B cell (primary cell): ENCODE measurements around the gene ABHD6. TPM values are rescaled to one million over a fixed set of nuclear protein-coding genes. Genes with fewer than 3 reads are reported as not detected.

Experiments
- ATAC-seq: fragments of 200-7000 bp; cut with Tn5 transposase; one replicate; pipeline ENCODE4 v1.10.0; 2021; ENCODE audit warnings: low read depth, mild to moderate bottlenecking, moderate number of reproducible peaks, moderate library complexity
- CTCF ChIA-PET: fragments of 350-600 bp; sonication (Branson Sonifier 250); formaldehyde crosslinking; loops from one replicate; lab custom pipeline; 2021; ENCODE audit warnings: antibody characterized with exemption, inconsistent platforms; lab: Charles Lee
- POLR2A ChIA-PET: fragments of 350-600 bp; sonication (Branson Sonifier 250); formaldehyde crosslinking; loops from one replicate; lab custom pipeline; 2021; ENCODE audit warnings: antibody characterized with exemption; lab: Charles Lee
- DNase-seq: peaks from one replicate; pipeline ENCODE4 v3.0.0; 2013
- H2AFZ ChIP-seq: 2 replicates; pipeline ENCODE4 v1.6.1; 2012; ENCODE audit warnings: mild to moderate bottlenecking, low read depth, low read length; ENCODE audit not compliant: insufficient read depth, poor library complexity, severe bottlenecking
- H3K27ac ChIP-seq, 2 donors: 1 replicate in 1 of 2; 2 replicates in 1 of 2; pipeline ENCODE4 v1.5.1; 2012 to 2013; ENCODE audit warnings: low read length in 2 of 2, mild to moderate bottlenecking in 2 of 2, moderate library complexity in 1 of 2
- H3K27me3 ChIP-seq, 4 experiments: fragments of 200-600 bp in 1 of 4; sonication (generic) in 1 of 4; replicated peaks in 1 of 4; 1 replicate in 2 of 4; 2 replicates in 2 of 4; pipeline versions ENCODE4 v1.6.1 to v1.7.0; 2013 to 2016; ENCODE audit warnings: low read length in 3 of 4, mild to moderate bottlenecking in 2 of 4, mixed read lengths in 1 of 4, moderate library complexity in 1 of 4; ENCODE audit not compliant: insufficient read depth in 4 of 4, control insufficient read depth in 3 of 4; ENCODE audit errors: control extremely low read depth in 1 of 4
- H3K36me3 ChIP-seq, 2 experiments: replicated peaks in 1 of 2; 1 replicate in 1 of 2; 2 replicates in 1 of 2; pipeline versions ENCODE4 v1.6.1 to v1.7.1; 2013; ENCODE audit warnings: low read length in 1 of 2; ENCODE audit not compliant: insufficient read depth in 2 of 2, control insufficient read depth in 1 of 2; ENCODE audit errors: control extremely low read depth in 1 of 2, extremely low read depth in 1 of 2
- H3K4me1 ChIP-seq, 2 donors: fragments of 200-600 bp in 1 of 2; sonication (generic) in 1 of 2; 1 replicate in 1 of 2; 2 replicates in 1 of 2; pipeline versions ENCODE4 v1.5.1 to v1.6.1; 2013 to 2017; ENCODE audit warnings: low read length in 2 of 2; ENCODE audit not compliant: control insufficient read depth in 2 of 2, insufficient read depth in 2 of 2
- H3K4me2 ChIP-seq: replicated peaks from 2 replicates; pipeline ENCODE3; 2012; ENCODE audit warnings: mild to moderate bottlenecking, low read depth, low read length; ENCODE audit not compliant: poor library complexity, severe bottlenecking
- H3K4me3 ChIP-seq, 5 experiments: fragments of 200-600 bp in 1 of 5; sonication (generic) in 1 of 5; 1 replicate in 3 of 5; 2 replicates in 2 of 5; pipeline versions ENCODE4 v1.5.1 to v1.7.0; 2011 to 2016; ENCODE audit warnings: low read length in 4 of 5, mild to moderate bottlenecking in 4 of 5, low read depth in 2 of 5, control low read depth in 1 of 5, moderate library complexity in 1 of 5; ENCODE audit not compliant: insufficient read depth in 1 of 5; ENCODE audit errors: control extremely low read depth in 1 of 5, extremely low read depth in 1 of 5
- H3K79me2 ChIP-seq: fragments of 200-600 bp; sonication (generic); one replicate; pipeline ENCODE4 v1.6.0; 2016; ENCODE audit warnings: low read length; ENCODE audit not compliant: control insufficient read depth, insufficient read depth
- H3K9ac ChIP-seq: fragments of 200-600 bp; sonication (generic); 2 replicates; pipeline ENCODE4 v1.6.1; 2017; ENCODE audit warnings: mild to moderate bottlenecking, low read length, moderate library complexity
- H3K9me3 ChIP-seq, 3 donors: one replicate each; pipeline versions ENCODE4 v1.6.1 to v1.7.1; 2013; ENCODE audit warnings: low read length in 2 of 3; ENCODE audit not compliant: control insufficient read depth in 2 of 3, insufficient read depth in 1 of 3; ENCODE audit errors: control extremely low read depth in 1 of 3
- H4K20me1 ChIP-seq: 2 replicates; pipeline ENCODE4 v1.6.0; 2012; ENCODE audit warnings: mild to moderate bottlenecking, low read length; ENCODE audit not compliant: insufficient read depth, control insufficient read depth, poor library complexity, severe bottlenecking
- H3K27ac Mint-ChIP-seq: one replicate; pipeline ENCODE4 v1.8.0; 2021; ENCODE audit warnings: mixed read lengths
- H3K27me3 Mint-ChIP-seq: one replicate; pipeline ENCODE4 v1.8.0; 2021; ENCODE audit warnings: mixed read lengths
- H3K4me1 Mint-ChIP-seq: one replicate; pipeline ENCODE4 v1.8.0; 2021; ENCODE audit warnings: mixed read lengths
- H3K4me3 Mint-ChIP-seq: one replicate; pipeline ENCODE4 v1.8.0; 2021; ENCODE audit warnings: mixed read lengths
- H3K9me3 Mint-ChIP-seq: one replicate; pipeline ENCODE4 v1.8.0; 2022; ENCODE audit warnings: mixed read lengths; ENCODE audit not compliant: insufficient read depth
- EZH2 ChIP-seq: IDR thresholded peaks from 2 replicates; pipeline ENCODE4 v1.6.1; 2012; ENCODE audit warnings: borderline replicate concordance, low read depth, mild to moderate bottlenecking, moderate library complexity, low read length; ENCODE audit not compliant: insufficient read depth, poor library complexity, severe bottlenecking
- WGBS: methylation state at CpG from one replicate; pipeline ENCODE4 v1.1.5; 2013; ENCODE audit warnings: missing lambda C conversion rate; ENCODE audit not compliant: insufficient coverage; 5-methylcytosine and 5-hydroxymethylcytosine counted together
- intact Hi-C: fragments of 100-400 bp; cut with micrococcal nuclease; formaldehyde crosslinking; loops from one replicate; pipeline ENCODE4 v1.10.0; 2022
- polyA plus RNA-seq: library from polyadenylated mRNA; depleted of rRNA; stranded (reverse); fragments of >200 nt; gene quantifications from 2 replicates; pipeline ENCODE4 v1.2.3, GENCODE V29; 2012
- total RNA-seq, 2 donors: library from RNA; stranded (reverse); fragments of 120-200 nt in 1 of 2; gene quantifications; 1 replicate in 1 of 2; 2 replicates in 1 of 2; pipeline versions ENCODE4 v1.2.3 to v1.2.4, GENCODE V29; 2013 to 2022
- TF ChIP-seq, protein P1 (sequence below): fragments of 200-600 bp; IDR thresholded peaks from one replicate; pipeline ENCODE4 v1.8.0; 2022; ENCODE audit warnings: antibody characterized with exemption, mild to moderate bottlenecking

The ABHD6 gene
- total and polyA plus RNA-seq, 2 donors (not counting 1 experiment from before 2014, with no cell fraction given) = 4.5 to 24.2 TPM

- Histone ChIP-seq H3K4me2 (no peak overlapping the region), H4K20me1 (no peaks in the 10 kb centered on the region), H3K4me3 (no peak overlapping the region), H3K36me3 (peaks cover 1 to 40% of the 10 kb centered on the region in 2 experiments), H3K79me2 (peaks cover 24% of the 10 kb centered on the region), H3K9me3 (no peaks in the 10 kb centered on the region), H3K27ac (no peak overlapping the region), H2AFZ (no peak overlapping the region), H3K4me1 (no peaks in the 10 kb centered on the region), H3K9ac (no peak overlapping the region), H3K27me3 (no peaks in the 10 kb centered on the region)
- DNase-seq = no peak
- intact Hi-C loops = no loop called here
- ChIA-PET CTCF (interaction anchor here (0.7 kb wide), 1 partner anchor 14 kb away, joined by 3 read pairs; no protein-coding TSS in a partner anchor), POLR2A (no interaction called here)
- ATAC-seq = no peak
- Mint-ChIP-seq H3K9me3 (no peaks in the 10 kb centered on the region), H3K4me3 (no peak overlapping the region), H3K27ac (no peak overlapping the region), H3K4me1 (peaks cover 3% of the 10 kb centered on the region), H3K27me3 (no peaks in the 10 kb centered on the region)
- TF ChIP-seq EZH2 = no peak
- TF ChIP-seq, protein P1, sequence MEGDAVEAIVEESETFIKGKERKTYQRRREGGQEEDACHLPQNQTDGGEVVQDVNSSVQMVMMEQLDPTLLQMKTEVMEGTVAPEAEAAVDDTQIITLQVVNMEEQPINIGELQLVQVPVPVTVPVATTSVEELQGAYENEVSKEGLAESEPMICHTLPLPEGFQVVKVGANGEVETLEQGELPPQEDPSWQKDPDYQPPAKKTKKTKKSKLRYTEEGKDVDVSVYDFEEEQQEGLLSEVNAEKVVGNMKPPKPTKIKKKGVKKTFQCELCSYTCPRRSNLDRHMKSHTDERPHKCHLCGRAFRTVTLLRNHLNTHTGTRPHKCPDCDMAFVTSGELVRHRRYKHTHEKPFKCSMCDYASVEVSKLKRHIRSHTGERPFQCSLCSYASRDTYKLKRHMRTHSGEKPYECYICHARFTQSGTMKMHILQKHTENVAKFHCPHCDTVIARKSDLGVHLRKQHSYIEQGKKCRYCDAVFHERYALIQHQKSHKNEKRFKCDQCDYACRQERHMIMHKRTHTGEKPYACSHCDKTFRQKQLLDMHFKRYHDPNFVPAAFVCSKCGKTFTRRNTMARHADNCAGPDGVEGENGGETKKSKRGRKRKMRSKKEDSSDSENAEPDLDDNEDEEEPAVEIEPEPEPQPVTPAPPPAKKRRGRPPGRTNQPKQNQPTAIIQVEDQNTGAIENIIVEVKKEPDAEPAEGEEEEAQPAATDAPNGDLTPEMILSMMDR = no peak
- WGBS = no CpG with 5 or more reads among the region's 1 CpG
These were observed 18.5 kb downstream of the ABHD6 start for GRCh38 chr3:58256061-58256460.

- 83% methylated on average over 2 of the region's 4 CpGs for WGBS
- Histone ChIP-seq H4K20me1 (no peaks in the 10 kb centered on the region), H3K79me2 (peaks cover 21% of the 10 kb centered on the region), H3K9me3 (no peaks in the 10 kb centered on the region), H3K4me3 (no peak overlapping the region), H3K9ac (no peak overlapping the region), H3K4me1 (no peaks in the 10 kb centered on the region), H3K27ac (no peak overlapping the region), H3K36me3 (peaks cover 1 to 40% of the 10 kb centered on the region in 2 experiments), H3K27me3 (no peaks in the 10 kb centered on the region), H3K4me2 (no peak overlapping the region), H2AFZ (no peak overlapping the region)
- ChIA-PET CTCF (no interaction called here), POLR2A (no interaction called here)
- DNase-seq (no peak), ATAC-seq (no peak)
- Mint-ChIP-seq H3K9me3 (no peaks in the 10 kb centered on the region), H3K4me3 (no peak overlapping the region), H3K4me1 (peaks cover 3% of the 10 kb centered on the region), H3K27me3 (no peaks in the 10 kb centered on the region), H3K27ac (no peak overlapping the region)
- intact Hi-C loops = no loop called here
- TF ChIP-seq EZH2 = no peak
- TF ChIP-seq, protein P1 = no peak
These were observed 18.9 kb downstream of the ABHD6 start for GRCh38 chr3:58256511-58256910.
